Upper lobe of left lung (tissue), 4 donors: ENCODE results near the gene DICER1.

Experiments used
- POLR2A ChIP-seq, 4 donors: fragments of 450-650 bp; IDR thresholded peaks; one replicate each; pipeline ENCODE4 v1.5.1; 2016 to 2017; ENCODE audit warnings: antibody characterized with exemption in 4 of 4, mild to moderate bottlenecking in 2 of 4
- TF ChIP-seq, protein P1 (sequence below), 6 experiments: fragments of 450-650 bp in 4 of 6; fragments of 200-600 bp in 2 of 6; sonication (generic) in 2 of 6; IDR thresholded peaks; one replicate each; pipeline ENCODE4 v1.5.1; 2016 to 2019; ENCODE audit warnings: antibody characterized with exemption in 6 of 6

DNA sequence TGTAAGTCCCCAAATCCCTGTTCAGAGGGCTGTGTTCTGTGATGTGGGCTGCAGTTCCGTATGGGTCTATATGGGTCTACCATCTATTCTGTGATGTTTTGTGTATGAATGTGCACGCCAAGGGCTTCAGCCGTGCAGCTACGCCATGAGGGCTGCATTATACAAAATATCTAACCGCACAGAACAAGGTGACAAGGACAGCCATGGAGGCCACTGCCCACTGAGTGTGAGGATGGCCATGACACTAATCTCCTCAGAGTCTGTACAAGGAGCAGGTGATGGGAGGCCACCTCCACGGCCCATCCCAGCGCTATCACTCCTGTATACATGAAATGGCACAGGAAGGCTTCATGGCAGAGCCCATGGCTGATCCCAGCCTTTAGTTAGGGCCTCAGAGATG, 102.0 kb downstream of the DICER1 start:
- TF ChIP-seq, protein P1, sequence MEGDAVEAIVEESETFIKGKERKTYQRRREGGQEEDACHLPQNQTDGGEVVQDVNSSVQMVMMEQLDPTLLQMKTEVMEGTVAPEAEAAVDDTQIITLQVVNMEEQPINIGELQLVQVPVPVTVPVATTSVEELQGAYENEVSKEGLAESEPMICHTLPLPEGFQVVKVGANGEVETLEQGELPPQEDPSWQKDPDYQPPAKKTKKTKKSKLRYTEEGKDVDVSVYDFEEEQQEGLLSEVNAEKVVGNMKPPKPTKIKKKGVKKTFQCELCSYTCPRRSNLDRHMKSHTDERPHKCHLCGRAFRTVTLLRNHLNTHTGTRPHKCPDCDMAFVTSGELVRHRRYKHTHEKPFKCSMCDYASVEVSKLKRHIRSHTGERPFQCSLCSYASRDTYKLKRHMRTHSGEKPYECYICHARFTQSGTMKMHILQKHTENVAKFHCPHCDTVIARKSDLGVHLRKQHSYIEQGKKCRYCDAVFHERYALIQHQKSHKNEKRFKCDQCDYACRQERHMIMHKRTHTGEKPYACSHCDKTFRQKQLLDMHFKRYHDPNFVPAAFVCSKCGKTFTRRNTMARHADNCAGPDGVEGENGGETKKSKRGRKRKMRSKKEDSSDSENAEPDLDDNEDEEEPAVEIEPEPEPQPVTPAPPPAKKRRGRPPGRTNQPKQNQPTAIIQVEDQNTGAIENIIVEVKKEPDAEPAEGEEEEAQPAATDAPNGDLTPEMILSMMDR (IDR thresholded peaks at IDR 0.05), result no peak
- TF ChIP-seq POLR2A (IDR thresholded peaks at IDR 0.05), result no peak
